ENCODE data around the gene EPN2. TPM values are rescaled to one million over a fixed set of nuclear protein-coding genes. Genes with fewer than 3 reads are reported as not detected.
A peak's percentile ranks its signal among the peaks of the same experiment; 100 is the strongest.
"Not testable (repeated sequence)": the region's sequence is repeated elsewhere in the genome, so short reads cannot be mapped to it uniquely, and the experiment has no call there.

Gene EPN2
- total and polyA plus RNA-seq, 12 donors, result 12.0 to 53.8 (median 22.5) TPM

GRCh38 chr17:19215074-19215860 lies 21.9 kb upstream of the EPN2 start:
- H3K27me3 ChIP-seq; H3K9me3 ChIP-seq (replicated peaks in 1 of 3); H3K27ac ChIP-seq; H3K4me1 ChIP-seq (replicated peaks in 1 of 2); H3K4me3 ChIP-seq; H3K36me3 ChIP-seq (replicated peaks in 1 of 2); intact Hi-C loops (cut with DNase I); DNase-seq: not testable (repeated sequence)
- WGBS, 4 donors, result no CpG with 5 or more reads among the region's 67 CpGs

GRCh38 chr17:19216148-19216926 lies 20.8 kb upstream of the EPN2 start:
- no CpG with 5 or more reads among the region's 13 CpGs for WGBS, 4 donors
- intact Hi-C loops (cut with DNase I); DNase-seq; H3K9me3 ChIP-seq (replicated peaks in 1 of 3); H3K4me3 ChIP-seq; H3K36me3 ChIP-seq (replicated peaks in 1 of 2); H3K4me1 ChIP-seq (replicated peaks in 1 of 2); H3K27me3 ChIP-seq; H3K27ac ChIP-seq: not testable (repeated sequence)

- H3K4me3 ChIP-seq; H3K27me3 ChIP-seq; H3K27ac ChIP-seq; DNase-seq; intact Hi-C loops (cut with DNase I); H3K4me1 ChIP-seq (replicated peaks in 1 of 2); H3K36me3 ChIP-seq (replicated peaks in 1 of 2); H3K9me3 ChIP-seq (replicated peaks in 1 of 3): not testable (repeated sequence)
- WGBS, 4 donors, result no CpG with 5 or more reads among the region's 2 CpGs
Observed at GRCh38 chr17:19218914-19219313, 18.3 kb upstream of the EPN2 start.

- no CpG with 5 or more reads among the region's 11 CpGs for WGBS, 4 donors
Observed at GRCh38 chr17:19219384-19219783, 17.8 kb upstream of the EPN2 start.

GRCh38 chr17:19220195-19220594 lies 17.0 kb upstream of the EPN2 start:
- H3K27me3 ChIP-seq; H3K4me3 ChIP-seq; intact Hi-C loops (cut with DNase I); DNase-seq; H3K27ac ChIP-seq; H3K9me3 ChIP-seq (replicated peaks in 1 of 3); H3K4me1 ChIP-seq (replicated peaks in 1 of 2); H3K36me3 ChIP-seq (replicated peaks in 1 of 2): not testable (repeated sequence)
- no CpG with 5 or more reads among the region's 8 CpGs for WGBS, 4 donors

More at GRCh38 chr17:19219384-19219783, 17.8 kb upstream of the EPN2 start:
- intact Hi-C loops (cut with DNase I); H3K27ac ChIP-seq; H3K4me3 ChIP-seq; DNase-seq; H3K27me3 ChIP-seq; H3K4me1 ChIP-seq (replicated peaks in 1 of 2); H3K9me3 ChIP-seq (replicated peaks in 1 of 3); H3K36me3 ChIP-seq (replicated peaks in 1 of 2): not testable (repeated sequence)

GRCh38 chr17:19226610-19227588 lies 10.3 kb upstream of the EPN2 start:
- H3K4me1 ChIP-seq (replicated peaks in 1 of 2); H3K36me3 ChIP-seq (replicated peaks in 1 of 2); H3K27me3 ChIP-seq; intact Hi-C loops (cut with DNase I); H3K9me3 ChIP-seq (replicated peaks in 1 of 3); DNase-seq; H3K27ac ChIP-seq; H3K4me3 ChIP-seq: not testable (repeated sequence)
- no CpG with 5 or more reads among the region's 12 CpGs for WGBS, 4 donors

- 31 to 63% (median 36%) methylated on average over 3 of the region's 6 CpGs; no CpG with 5 or more reads in 1 of the 4 donors for WGBS, 4 donors
- H3K36me3 ChIP-seq (replicated peaks in 1 of 2); intact Hi-C loops (cut with DNase I); H3K9me3 ChIP-seq (replicated peaks in 1 of 3); H3K4me3 ChIP-seq; H3K27ac ChIP-seq; H3K27me3 ChIP-seq: not testable (repeated sequence)
- DNase-seq, result peak in 1 of 7 donors; percentile 6
- H3K4me1 ChIP-seq (replicated peaks in 1 of 2), result peaks cover 0 to 13% of the 10 kb centered on the region in 2 donors
Observed at GRCh38 chr17:19234676-19235075, 2.5 kb upstream of the EPN2 start.

- intact Hi-C loops (cut with DNase I); DNase-seq; H3K36me3 ChIP-seq (replicated peaks in 1 of 2); H3K9me3 ChIP-seq (replicated peaks in 1 of 3); H3K27me3 ChIP-seq: not testable (repeated sequence)
- peak overlapping the region in 1 of 4 donors; percentile 99 for H3K4me3 ChIP-seq
- no CpG with 5 or more reads among the region's 32 CpGs for WGBS, 4 donors
- H3K4me1 ChIP-seq (replicated peaks in 1 of 2), result peaks cover 0 to 13% of the 10 kb centered on the region in 2 donors
- H3K27ac ChIP-seq, result peak overlapping the region in 1 of 5 donors; percentile 89
Observed at GRCh38 chr17:19236351-19237138, 621 bp upstream of the EPN2 start.

All from adrenal gland (tissue), 12 donors.